A673 (cell line): ENCODE measurements around the gene FAM163A.

Source experiments
- EZH2 ChIP-seq: fragments of 200-600 bp; sonication (generic); IDR thresholded peaks from 2 replicates; pipeline ENCODE4 v1.6.1; 2017; ENCODE audit warnings: borderline replicate concordance, low read depth, mild to moderate bottlenecking, mixed read lengths, antibody characterized with exemption, low read length; ENCODE audit not compliant: poor library complexity, severe bottlenecking
- TF ChIP-seq, protein P1 (sequence below): fragments of 300-800, 200-600 bp; sonication (generic); conservative IDR thresholded peaks from 2 replicates; pipeline ENCODE4 v1.5.1; 2017; ENCODE audit warnings: low read depth, mild to moderate bottlenecking, antibody characterized with exemption, low read length, moderate library complexity, mixed read lengths

DNA sequence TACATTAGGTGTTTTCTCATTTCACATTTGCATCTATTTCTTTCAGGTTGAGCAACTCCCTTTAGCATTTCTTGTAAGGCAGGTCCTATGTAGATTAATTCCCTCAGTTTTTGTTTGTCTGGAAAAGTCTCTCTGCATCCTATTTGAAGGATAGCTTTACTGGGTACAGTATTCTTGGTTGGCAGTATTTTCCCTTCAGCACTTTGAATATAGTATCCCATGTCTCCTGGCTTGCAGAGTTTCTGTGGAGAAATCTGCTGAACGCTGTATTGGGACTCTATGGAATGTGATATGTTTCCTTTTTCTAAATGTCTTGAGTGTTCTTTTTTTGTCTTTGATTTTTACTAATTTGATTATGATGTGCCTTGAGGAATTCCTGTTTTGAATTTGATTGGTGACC, 28.9 kb upstream of the FAM163A start:
- TF ChIP-seq, protein P1, sequence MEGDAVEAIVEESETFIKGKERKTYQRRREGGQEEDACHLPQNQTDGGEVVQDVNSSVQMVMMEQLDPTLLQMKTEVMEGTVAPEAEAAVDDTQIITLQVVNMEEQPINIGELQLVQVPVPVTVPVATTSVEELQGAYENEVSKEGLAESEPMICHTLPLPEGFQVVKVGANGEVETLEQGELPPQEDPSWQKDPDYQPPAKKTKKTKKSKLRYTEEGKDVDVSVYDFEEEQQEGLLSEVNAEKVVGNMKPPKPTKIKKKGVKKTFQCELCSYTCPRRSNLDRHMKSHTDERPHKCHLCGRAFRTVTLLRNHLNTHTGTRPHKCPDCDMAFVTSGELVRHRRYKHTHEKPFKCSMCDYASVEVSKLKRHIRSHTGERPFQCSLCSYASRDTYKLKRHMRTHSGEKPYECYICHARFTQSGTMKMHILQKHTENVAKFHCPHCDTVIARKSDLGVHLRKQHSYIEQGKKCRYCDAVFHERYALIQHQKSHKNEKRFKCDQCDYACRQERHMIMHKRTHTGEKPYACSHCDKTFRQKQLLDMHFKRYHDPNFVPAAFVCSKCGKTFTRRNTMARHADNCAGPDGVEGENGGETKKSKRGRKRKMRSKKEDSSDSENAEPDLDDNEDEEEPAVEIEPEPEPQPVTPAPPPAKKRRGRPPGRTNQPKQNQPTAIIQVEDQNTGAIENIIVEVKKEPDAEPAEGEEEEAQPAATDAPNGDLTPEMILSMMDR = no peak
- no peak for TF ChIP-seq EZH2
